Fibroblast of skin of abdomen (primary cell): ENCODE data around the gene GCM1.

Source experiments
- DNase-seq: peaks from one replicate; pipeline ENCODE4 v3.0.0-alpha.2; 2013

The GCM1 gene

DNA sequence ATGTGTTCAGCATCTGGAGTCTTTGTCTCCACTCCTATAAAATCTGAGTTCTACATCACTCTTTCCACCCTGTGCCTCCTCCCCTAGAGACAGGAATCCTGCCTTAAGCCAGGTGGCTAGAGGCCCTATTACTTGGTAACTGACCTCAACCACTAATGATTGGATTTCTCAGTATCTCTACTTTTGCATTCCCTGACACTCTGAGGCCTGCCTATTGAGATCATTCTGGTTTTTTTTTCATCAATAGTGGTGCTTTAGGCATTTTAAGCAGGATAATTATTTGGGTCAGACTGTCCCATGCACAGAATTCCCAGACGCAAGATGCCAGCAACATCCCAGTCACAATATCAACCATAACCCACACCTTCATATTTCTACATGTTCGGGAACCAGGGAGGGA, 3.9 kb upstream of the GCM1 start:
- DNase-seq: no peak

DNA sequence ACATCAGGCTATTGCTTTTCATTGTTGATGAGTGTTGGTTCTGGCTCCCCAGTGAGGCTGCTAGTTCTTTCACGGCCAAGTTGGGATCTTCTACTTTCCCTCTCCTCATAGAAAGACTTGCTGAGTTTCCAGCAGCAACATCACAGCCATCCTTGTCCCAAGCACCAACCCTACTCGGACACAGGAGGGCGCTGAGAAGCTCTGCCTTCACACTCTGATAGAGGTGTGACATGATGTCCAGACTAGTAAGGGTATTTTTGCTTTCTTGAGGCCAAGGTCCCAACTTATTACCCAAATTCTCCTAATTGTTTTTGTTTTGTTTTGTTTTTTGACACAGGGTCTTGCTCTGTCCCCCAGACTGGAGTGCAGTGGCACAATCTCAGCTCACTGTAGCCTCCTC, 3.0 kb upstream of the GCM1 start:
- DNase-seq: no peak

DNA sequence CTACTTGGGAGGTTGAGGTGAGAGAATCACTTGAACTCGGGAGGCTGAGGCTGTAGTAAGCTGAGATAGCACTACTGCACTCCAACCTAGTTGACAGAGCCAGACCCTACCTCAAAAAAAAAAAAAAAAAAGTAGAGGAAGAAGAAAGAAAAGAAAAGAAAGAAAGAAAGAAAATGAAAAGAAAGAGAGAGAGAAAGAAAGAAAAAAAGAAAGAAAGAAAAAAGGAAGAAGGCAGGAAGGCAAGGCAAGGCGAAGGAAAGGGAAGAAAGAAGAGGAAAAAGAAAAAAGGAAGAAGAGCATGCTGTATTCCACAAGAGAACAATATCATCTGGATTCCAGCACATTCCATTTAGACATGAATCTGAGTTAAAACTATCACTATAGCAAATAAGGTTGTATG, 3.8 kb downstream of the GCM1 start:
- DNase-seq: no peak

DNA sequence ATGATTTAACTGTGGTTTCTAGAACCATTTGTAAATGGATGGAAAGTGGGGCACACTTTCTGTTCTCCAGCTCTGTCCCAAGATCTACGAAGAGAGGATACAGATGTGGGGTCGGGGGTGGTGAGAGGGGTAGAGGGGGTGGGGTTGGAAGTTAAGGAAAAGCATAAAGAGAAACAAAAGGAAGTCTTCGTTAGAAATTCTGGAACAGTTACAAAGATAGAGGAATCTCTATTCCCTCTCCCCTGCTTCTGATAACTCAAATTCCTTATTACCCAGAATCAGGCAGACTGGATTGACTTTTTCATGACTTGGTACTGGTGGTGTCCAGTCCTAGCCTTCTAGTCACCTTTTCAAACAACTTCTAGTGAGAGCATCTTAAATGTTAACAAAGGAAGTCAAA, 4.9 kb downstream of the GCM1 start:
- no peak for DNase-seq

DNA sequence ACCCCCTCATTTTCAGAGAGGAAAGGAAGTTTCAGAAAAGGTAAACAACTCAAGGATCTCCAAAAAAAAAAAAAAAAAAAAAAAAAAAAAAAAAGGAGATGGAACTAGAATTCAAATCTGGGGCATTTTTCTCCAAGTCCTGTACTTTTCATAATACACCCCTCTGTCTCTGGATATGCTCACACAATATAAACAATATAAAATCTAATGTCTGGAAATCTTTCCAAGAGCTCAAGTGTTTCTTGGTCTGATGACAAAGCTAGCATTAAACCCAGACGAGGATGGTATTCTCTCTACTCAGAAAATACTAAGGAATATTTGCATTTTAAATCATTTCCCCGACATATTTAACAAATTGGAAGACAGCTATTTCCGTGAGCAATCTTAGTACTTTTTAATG, 5.8 kb downstream of the GCM1 start:
- DNase-seq: no peak

DNA sequence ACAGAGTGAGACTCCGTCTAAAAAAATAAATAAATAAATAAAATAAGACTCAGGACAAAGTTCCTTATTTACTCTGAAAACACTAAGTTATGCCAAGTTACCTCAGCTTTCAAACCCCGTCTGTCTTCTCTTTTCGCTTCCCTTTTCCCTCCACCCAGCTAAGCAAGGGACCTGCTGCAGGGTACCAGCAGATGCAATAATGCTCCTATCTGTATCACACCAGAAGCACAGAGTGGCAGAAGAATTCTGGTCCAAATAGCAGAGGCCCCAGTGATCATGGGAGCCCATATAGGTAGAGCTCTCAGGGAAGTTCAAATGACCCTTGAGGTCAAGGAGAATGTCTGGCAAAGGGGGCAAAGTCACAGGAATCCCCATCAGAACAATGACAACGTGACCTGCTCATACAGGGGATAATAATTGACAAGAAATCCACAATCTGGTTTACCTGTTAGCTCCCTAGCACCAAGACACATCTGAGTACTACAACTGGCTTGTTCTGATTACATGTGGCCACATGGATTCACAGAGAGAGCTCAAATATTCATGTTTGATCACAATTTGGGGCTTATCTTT, 8.7 kb downstream of the GCM1 start:
- no peak for DNase-seq

DNA sequence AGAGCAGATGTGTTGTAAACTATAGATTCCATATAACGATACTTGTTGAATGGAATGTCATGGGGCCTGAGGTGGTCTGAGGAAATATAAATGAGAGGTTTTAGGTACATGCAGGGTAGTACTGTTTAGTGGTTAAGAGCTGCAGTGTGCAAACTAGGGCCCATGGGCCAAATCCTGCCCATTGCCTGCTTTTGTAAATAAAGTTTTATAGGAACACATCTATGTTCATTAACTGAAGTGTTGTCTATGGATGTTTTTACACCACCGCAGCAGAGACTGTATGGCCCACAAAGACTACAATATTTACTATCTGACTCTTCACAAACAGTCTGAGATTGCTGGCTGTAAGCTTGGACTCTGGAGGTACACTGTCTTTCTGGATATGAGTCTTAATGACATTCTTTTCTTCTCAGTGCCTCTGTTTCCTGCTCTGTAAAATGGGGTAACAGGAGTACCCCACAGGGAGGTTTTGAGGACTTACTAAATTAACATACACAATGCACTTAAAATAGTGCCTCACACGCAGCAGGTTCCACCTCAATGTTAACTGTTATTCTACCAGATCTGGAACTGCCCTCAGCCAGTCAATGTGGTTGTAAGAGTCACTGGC, 12.5 kb downstream of the GCM1 start:
- DNase-seq: no peak

DNA sequence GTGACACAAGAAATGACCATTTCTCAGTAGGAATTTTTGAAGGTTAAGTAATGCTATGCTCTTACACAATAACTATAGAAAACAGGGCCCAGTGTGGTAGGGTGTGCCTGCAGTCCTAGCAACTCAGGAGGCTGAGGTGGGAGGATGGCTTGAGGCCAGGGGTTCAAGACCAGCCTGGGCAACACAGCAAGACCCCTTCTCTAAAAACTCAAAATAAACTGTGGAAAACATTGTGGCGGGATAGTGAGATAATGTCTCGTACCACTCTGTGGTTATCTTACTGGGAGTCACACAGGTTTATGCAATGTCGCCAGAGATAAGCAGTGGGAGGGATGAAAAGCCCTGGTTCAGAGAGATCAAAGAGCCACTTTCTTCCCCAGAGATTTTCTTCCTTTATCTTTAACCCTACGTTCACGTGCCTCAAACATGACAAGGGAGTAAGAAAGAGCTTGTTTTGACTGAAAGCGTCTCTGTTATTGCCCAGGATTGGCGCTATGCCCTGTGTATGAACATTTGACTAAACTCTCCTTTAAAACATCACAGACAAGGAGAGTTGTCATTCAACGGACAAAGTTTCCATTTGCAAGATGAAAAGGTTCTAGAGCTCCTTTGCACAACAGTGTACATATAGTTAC, 13.9 kb downstream of the GCM1 start:
- DNase-seq: no peak

DNA sequence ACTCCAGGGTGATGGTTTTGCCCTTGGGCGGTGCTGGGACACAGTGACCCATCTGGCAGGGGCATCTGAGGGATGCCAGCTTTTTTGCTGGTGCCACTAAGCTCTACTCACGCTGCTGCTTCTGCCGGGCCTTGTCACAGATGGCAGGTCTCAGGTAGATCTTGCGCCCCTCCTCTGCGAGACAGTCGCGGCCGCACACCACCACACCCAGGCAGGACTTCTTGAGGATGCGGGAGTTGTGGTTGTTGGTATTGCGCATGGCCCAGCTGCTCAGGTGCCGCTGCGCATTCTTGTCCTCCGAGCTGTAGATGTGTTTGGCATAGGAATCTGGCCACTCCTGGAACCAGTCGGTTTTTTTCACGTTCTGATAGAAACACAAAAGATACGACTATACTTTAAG, 14.7 kb downstream of the GCM1 start:
- DNase-seq: no peak

DNA sequence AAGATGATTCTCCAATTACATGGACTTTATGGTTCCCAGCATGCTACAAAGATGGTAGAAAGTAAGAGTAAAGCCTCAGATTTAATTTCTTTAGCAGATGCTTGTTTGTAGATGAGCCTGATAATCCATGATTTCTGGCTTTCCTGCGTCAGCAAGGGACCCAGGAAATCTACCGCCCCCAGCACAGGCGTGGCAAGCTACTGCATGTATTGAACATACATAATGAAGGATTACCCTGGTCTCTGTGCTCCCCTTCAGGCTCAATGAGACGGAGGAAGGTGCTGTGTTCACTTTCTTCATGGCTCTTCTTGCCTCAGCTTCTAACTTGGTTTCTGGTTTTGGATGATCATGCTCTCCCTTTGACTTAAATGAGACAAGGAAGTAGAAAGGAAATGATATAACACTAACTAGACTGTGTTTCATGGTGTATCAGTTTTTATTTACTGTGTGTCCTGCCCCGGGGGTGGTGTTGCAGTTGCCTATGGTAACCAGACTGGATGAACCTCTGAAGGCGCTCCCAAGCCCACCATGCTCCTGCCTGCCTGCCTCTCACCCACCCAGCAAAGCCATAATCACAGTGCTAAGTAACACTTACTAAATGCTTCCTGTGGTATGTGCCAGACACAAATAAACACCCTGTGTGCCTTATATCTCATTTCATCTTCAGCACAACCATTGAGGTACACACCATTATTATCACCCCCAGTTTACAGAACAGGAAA, 17.9 kb downstream of the GCM1 start:
- no peak for DNase-seq

DNA sequence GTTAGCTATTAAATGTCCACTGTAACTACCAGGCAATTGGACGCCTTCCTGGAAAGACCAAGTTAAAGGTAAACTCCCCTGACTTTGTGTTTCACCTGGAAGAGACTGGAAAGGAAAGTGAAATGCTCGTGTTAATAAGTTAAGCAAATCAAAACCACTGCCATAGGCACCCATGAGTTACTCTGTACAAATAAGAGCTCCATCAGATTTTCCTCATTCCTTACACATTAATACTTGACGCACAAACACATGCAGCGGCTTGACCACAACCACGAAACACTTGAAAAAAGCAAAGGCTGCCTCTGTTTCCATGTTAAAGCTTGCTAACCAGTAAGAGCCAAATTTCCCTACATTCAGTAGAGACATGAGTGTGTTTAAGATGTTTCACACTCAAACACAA, 19.8 kb downstream of the GCM1 start:
- DNase-seq: peak; percentile 21

DNA sequence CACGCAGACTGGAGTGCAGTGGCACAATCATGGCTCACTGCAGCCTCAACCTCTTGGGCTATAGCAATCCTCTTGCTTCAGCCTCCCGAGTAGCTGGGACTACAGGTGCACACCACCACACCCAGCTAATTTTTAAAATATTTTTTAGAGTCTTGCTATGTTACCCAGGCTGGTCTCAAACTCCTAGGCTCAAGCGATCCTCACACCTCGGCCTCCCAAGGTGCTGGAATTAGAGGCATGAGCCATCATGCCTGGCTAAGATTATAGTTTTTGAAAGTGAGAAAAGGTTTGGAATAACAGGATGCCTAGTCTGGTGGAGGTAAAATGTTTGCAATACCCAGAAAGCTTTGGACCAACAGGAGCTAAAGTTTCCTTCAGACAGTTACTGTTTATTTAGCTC, 23.4 kb downstream of the GCM1 start:
- DNase-seq: no peak

DNA sequence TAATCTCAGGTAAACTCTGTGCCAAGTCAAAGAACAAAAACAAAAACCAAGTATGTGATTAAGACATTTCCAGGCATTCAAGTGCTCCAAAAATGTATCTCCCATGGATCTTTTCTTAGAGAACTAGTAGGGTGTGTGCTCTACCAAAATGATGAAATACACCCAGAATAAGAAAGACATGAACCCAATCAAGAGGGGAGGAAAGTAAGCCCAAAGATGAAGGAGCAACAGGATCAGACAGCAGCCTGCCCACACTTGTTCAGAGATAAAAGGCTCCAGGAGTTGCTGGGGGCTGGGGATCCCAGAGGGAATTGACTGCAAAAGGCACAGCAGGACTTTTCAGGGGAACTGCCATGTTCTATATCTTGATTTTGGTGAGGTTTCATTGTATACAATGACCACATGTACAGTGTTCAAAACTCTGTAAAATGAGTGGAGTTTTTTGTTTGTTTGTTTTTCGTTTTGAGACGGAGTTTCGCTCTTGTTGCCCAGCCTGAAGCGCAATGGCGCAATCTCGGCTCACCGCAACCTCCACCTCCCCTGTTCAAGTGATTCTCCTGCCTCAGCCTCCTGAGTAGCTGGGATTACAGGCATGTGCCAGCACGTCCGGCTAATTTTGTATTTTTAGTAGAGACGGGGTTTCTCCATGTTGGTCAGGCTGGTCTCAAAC, 24.4 kb downstream of the GCM1 start:
- DNase-seq: no peak

DNA sequence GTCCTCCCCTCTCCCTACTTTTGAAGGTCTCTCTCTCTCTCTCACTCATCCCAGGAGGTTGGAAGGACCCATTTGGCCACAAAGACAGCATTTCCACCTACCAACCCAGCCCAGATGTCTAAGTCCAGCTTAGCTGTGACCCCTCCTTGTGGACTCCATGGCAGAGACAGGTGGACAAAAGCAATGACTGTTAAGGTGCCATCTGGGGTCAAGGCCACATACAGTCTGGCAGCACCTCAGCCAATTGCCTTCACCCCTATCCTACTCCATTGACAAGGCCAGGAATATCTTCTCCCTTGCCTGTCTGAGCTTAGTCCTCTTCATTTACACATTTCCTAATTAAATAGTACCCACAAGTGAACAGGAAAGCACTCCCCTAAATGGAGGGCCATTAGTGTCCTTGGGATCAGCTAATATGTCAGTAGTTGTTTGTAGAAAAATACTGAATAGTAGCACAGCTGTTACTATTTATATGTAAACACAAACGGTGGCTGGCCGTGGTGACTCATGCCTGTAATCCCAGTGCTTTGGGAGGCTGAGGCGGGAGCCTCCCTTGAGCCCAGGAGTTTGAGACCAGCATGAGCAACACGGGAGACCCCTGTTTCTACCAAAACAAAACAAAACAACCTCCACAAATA, 28.8 kb downstream of the GCM1 start:
- DNase-seq: peak; percentile 24

DNA sequence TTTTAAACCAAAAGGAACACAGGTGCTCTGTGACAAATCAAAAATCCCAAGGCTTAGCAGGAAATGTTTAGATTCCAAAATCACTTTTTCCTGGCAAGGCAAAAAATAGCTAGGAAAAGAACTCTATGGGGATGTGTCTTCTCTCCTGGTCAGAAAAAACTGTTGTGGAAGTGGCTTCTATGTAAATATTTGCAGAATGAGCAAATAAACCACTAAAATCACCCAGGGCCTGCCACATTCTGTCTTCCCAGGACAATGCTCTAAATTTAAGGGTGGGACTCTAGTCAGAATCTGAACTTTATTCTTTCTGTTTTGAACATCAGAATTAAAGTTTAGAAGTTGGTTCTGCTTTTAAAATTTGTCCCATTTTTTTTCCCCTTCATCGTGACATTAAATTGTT, 29.3 kb downstream of the GCM1 start:
- DNase-seq: peak; percentile 7

DNA sequence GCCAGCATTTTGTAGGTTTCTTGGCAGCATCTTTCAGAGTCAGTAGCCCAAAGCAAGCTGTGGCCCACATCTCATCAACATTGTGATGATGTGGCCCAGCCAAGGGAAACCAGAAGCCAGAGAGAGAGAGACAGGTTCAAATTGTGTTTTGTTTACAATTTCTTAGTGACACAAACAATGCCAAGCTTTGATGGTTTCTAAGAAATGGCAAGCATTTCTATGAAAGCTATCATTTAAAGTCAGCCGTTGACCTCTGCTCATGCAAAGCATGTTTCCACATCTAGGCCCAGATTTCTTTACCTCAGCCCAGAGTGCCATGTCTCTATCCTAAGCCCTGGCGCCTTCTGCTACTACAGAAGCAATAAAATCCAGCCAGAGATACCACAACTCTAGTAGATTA, 32.9 kb downstream of the GCM1 start:
- DNase-seq: no peak

DNA sequence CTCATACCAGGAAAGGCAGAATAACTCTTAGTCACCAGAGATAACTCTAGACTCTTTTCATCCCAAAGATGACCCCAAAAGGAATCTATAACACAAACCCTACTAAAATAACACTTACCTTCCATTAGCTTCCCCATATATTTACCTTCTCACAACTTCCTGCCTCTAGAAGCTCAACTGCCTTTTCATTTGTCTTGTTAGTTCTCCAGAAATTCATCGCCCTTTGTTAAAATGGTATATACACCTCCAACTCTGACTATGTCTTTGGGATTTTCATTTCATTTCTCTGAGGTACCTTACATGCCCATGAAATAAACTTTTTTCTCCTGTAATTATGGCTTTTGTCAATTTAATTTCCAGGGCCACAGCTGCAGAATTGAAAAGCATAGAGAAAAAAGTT, 33.5 kb downstream of the GCM1 start:
- no peak for DNase-seq

DNA sequence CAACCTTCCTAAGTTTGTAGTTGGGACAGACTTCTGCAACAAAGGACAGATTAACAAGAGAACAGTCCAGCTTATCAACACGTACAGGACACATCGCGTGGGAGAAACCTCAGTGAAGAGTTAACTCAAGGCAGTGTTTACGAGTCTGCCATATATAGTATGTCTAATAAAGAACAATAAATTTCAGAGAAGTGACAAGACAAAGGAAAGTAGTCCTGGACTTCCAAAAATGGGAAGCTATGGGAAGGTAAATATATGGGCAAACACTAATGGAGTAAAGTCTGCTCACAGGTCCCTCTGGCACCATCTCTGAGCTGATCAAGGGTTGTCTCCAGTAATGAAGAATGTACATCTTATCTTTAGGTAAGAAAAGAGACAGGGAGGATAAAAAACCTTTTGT, 34.9 kb downstream of the GCM1 start:
- DNase-seq: no peak

DNA sequence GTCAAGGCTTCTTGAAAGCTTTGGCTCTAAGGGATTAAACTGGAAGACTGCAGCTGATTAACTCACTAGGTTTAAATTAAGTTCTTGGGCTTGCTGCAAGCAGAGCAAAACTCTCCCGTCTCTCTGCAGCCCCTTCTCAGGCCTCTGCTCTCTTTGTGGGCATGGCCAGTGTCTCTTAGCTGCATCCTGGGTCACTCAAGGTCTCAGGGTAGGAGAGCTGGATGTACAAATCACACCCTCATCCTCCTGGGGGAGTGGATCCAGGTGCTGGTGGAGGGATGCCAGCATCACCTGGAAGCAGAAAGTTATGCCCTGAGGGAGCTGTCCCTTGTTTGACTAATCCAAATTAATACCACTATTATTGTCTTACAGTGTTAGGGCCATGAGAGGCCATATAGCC, 35.8 kb downstream of the GCM1 start:
- DNase-seq: no peak

DNA sequence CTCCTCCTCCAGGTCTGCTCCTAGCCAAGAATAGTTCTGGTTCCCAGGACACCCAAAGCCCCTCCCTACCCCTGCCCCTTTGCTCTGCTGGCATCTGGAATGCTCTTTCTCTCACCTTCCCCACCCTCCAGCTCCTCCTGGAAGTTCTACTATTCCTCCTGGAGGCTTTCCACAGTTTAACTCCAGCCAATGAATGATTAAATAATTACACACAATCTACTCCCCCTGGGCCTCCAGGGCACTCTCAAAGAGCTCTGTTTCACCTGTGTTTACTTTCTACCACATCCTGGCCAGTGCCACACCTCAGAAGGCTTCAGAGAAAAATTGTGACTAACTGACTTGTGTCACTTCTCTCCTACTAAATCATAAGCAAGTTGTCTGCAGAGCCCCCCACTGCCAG, 36.2 kb downstream of the GCM1 start:
- DNase-seq: no peak

DNA sequence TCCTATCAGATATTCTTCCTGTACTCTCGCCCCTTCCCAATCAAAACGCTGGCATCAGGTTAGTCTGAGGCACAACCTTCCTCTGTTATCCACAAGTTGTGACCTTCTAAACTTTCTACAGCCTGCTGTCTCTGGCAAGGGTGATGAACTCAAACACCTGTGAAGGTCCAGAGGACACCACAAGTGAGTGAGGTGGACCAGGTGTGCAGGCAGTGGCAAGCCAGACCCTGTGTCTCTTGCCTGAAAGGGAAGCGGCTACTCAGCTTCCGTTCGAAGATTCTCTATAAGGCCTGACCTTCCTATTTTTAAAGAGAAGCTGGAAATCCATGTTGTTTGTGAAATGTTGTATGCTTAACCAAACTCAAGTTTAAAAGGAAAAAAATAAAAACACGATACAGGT, 36.8 kb downstream of the GCM1 start:
- DNase-seq: no peak

DNA sequence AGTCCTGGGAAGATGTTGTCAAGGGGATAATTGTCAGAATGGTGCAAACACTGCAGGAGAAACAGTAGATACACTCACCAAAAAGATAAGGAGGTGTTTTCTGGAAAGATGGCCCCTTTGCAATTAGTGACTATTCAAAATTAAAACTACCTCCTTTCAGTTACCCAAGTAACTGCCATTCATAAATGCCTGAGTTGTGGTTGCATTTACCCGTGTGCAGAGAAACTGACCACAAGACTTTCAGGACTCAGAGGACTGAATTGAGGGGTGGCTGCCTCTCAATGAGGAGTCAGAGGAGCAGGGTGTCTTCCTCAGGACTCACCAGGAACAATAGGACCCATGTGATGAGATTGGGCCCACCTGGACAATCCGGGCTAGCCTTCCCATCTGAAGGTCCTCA, 39.0 kb downstream of the GCM1 start:
- DNase-seq: no peak

DNA sequence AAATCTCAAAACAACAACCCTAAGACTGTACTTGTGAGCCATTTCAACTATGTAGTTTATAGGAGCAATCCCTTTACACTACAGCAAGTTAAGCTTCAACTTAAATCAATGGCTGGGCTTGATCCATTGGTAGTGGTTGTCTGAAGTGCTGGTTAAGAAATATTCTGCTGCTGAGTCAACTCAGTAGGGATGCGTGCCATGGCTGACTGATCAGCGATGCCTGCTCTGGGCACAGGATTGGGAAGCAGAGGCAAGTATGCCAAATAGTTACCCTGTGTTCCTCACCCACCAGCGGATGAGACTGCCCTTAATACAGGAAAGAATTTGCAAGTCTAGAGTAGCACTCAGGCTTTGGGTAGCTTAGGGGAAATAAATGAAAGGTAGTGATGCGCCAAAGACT, 41.5 kb downstream of the GCM1 start:
- DNase-seq: peak; percentile 62
